ENCODE data around the gene RPS6KB1.
A peak's percentile ranks its signal among the peaks of the same experiment; 100 is the strongest.

DNA sequence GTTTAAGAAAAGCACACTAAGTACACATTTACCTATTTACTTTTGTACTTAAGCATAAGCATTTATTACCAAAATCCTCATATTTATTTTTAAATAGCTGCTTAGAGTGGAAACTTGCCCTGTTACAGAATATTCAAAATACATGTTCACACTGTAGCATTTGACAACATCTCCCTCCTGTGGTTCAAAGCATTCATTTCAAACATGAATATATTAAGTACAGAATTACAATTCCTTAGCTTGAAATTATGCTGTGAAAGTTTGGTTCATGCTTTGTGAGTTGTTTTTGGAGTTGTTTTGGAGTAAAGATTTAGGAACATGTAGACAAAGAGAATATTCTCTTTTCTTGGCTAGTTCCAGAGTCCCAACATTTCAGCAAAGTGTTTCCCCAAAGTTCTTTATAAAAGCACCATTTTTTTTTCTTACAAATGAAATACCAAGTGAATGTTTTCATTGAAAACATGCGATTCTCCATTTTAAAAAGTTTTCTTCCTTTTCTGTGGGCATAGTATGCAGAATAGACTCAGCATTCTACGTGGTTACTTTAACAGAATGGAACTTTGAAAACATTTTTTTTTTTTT lies 33.4 kb upstream of the RPS6KB1 start:
- TF ChIP-seq, protein P1, sequence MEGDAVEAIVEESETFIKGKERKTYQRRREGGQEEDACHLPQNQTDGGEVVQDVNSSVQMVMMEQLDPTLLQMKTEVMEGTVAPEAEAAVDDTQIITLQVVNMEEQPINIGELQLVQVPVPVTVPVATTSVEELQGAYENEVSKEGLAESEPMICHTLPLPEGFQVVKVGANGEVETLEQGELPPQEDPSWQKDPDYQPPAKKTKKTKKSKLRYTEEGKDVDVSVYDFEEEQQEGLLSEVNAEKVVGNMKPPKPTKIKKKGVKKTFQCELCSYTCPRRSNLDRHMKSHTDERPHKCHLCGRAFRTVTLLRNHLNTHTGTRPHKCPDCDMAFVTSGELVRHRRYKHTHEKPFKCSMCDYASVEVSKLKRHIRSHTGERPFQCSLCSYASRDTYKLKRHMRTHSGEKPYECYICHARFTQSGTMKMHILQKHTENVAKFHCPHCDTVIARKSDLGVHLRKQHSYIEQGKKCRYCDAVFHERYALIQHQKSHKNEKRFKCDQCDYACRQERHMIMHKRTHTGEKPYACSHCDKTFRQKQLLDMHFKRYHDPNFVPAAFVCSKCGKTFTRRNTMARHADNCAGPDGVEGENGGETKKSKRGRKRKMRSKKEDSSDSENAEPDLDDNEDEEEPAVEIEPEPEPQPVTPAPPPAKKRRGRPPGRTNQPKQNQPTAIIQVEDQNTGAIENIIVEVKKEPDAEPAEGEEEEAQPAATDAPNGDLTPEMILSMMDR (IDR thresholded peaks at IDR 0.05), result peak in 6 of 7 experiments; percentile 46 to 85 (median 79)
- TF ChIP-seq POLR2A (IDR thresholded peaks at IDR 0.05), result no peak

Measured in body of pancreas (tissue), 4 donors.